Large intestine (tissue), 3 donors: Measurements from ENCODE around the gene DDX10. TPM values are rescaled to one million over a fixed set of nuclear protein-coding genes. Genes with fewer than 3 reads are reported as not detected.

ENCODE experiments used
- DNase-seq, 2 donors: peaks; one replicate each; pipeline versions ENCODE4 v3.0.0 to v3.0.0-alpha.2; 2013
- H3K27ac ChIP-seq: one replicate; pipeline ENCODE4 v1.5.1; 2013; ENCODE audit warnings: low read length
- H3K27me3 ChIP-seq: 2 replicates; pipeline ENCODE4 v1.6.1; 2013; ENCODE audit warnings: low read length; ENCODE audit not compliant: control insufficient read depth, insufficient read depth
- H3K36me3 ChIP-seq: 2 replicates; pipeline ENCODE4 v1.6.1; 2013; ENCODE audit warnings: low read length; ENCODE audit not compliant: control insufficient read depth, insufficient read depth
- H3K4me1 ChIP-seq: one replicate; pipeline ENCODE4 v1.6.1; 2013; ENCODE audit warnings: low read length; ENCODE audit not compliant: control insufficient read depth, insufficient read depth
- H3K4me3 ChIP-seq: one replicate; pipeline ENCODE4 v1.5.1; 2013; ENCODE audit warnings: low read length
- H3K9me3 ChIP-seq: one replicate; pipeline ENCODE4 v1.6.1; 2013; ENCODE audit warnings: mild to moderate bottlenecking, low read depth, low read length, moderate library complexity; ENCODE audit not compliant: control insufficient read depth
- WGBS: methylation state at CpG from one replicate; pipeline ENCODE4 v1.1.5; 2013; ENCODE audit warnings: low lambda C conversion rate; ENCODE audit not compliant: insufficient coverage; 5-methylcytosine and 5-hydroxymethylcytosine counted together
- polyA plus RNA-seq: library from polyadenylated mRNA; unstranded; fragments of 120-200 nt; gene quantifications from one replicate; pipeline ENCODE4 v1.2.1, GENCODE V29; 2013

DDX10 gene
- polyA plus RNA-seq, 1 donor = 17.8 TPM

GRCh38 chr11:108914211-108914610 is 249.3 kb downstream of the DDX10 start:
- no peaks in the 10 kb centered on the region for H3K27me3 ChIP-seq
- H3K27ac ChIP-seq = no peak overlapping the region
- no peaks in the 10 kb centered on the region for H3K9me3 ChIP-seq
- no peak overlapping the region for H3K4me3 ChIP-seq
- WGBS = 80% methylated on average over 1 of the region's 2 CpGs
- no peaks in the 10 kb centered on the region for H3K4me1 ChIP-seq
- H3K36me3 ChIP-seq = no peaks in the 10 kb centered on the region
- DNase-seq = no peak

DNA sequence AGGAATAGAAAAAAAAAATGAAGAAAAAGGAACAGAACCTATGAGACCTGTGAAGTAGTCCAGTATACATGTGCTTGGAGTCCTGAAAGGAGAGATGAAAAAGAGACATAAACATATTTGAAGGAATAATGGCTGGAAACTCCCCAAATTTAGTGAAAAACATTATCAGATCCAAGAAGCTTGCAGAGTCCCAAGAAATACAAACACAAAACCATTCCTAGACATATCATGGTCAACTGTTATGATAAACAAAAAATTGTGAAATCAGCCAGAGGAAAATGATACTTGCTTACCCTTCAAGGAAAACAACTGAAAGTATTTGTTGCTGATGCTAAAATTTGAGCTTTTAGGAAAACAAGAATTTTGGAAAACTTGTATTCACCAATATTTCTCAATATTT is 250.1 kb downstream of the DDX10 start:
- Histone ChIP-seq H3K9me3 (no peaks in the 10 kb centered on the region), H3K36me3 (no peaks in the 10 kb centered on the region), H3K27ac (no peak overlapping the region), H3K27me3 (no peaks in the 10 kb centered on the region), H3K4me1 (no peaks in the 10 kb centered on the region), H3K4me3 (no peak overlapping the region)
- no peak for DNase-seq

GRCh38 chr11:108915666-108916065 is 250.8 kb downstream of the DDX10 start:
- WGBS = 94% methylated on average over 2 of the region's 2 CpGs
- H3K9me3 ChIP-seq = no peaks in the 10 kb centered on the region
- no peak overlapping the region for H3K4me3 ChIP-seq
- no peak for DNase-seq
- no peaks in the 10 kb centered on the region for H3K27me3 ChIP-seq
- H3K27ac ChIP-seq = no peak overlapping the region
- no peaks in the 10 kb centered on the region for H3K36me3 ChIP-seq
- no peaks in the 10 kb centered on the region for H3K4me1 ChIP-seq

DNA sequence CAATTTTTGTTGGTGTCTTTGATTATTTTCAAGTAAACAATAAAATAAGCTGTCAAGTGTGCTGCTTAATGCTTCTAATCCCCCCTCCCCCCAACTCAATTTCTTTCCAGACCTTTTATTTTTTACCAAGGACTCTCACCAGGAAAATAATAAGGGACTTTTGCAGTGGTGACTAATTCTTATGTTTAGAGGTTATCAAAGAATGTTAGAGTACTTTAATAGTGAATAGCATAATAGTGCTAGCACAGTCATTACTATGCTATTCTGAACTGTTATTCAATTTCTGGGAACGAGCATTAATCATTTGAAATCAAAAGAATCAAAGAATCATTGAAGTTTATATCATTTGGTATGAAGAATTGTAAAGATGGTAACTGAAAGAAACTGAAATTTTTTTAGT is 251.4 kb downstream of the DDX10 start:
- 100% methylated on average over 1 of the region's 1 CpG for whole genome bisulfite sequencing
- H3K4me3 ChIP-seq = no peak overlapping the region
- no peak overlapping the region for H3K27ac ChIP-seq
- H3K27me3 ChIP-seq = no peaks in the 10 kb centered on the region
- no peak for DNase-seq
- H3K36me3 ChIP-seq = no peaks in the 10 kb centered on the region
- H3K4me1 ChIP-seq = no peaks in the 10 kb centered on the region
- H3K9me3 ChIP-seq = no peaks in the 10 kb centered on the region

DNA sequence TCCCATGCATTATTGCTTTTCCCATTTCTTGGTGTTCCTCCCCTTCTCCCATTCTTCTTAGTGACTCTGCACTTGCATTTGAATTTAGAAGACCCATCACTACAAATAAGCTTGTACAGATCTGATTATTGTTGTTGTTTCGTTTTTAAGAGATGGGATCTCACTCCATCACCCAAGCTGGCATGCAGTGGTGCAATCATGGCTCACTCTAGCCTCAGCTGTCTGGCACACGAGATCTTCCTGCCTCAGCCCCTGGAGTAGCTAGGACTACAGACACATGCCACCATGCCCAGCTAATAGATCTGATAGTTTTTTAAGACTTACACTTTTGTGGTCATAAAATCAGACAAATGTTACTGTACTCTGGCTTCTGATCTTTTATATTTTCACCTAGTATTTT is 252.1 kb downstream of the DDX10 start:
- H3K27ac ChIP-seq = no peak overlapping the region
- no peaks in the 10 kb centered on the region for H3K4me1 ChIP-seq
- H3K36me3 ChIP-seq = no peaks in the 10 kb centered on the region
- H3K4me3 ChIP-seq = no peak overlapping the region
- no peaks in the 10 kb centered on the region for H3K27me3 ChIP-seq
- no CpG with 5 or more reads among the region's 2 CpGs for WGBS
- no peak for DNase-seq
- H3K9me3 ChIP-seq = no peaks in the 10 kb centered on the region

DNA sequence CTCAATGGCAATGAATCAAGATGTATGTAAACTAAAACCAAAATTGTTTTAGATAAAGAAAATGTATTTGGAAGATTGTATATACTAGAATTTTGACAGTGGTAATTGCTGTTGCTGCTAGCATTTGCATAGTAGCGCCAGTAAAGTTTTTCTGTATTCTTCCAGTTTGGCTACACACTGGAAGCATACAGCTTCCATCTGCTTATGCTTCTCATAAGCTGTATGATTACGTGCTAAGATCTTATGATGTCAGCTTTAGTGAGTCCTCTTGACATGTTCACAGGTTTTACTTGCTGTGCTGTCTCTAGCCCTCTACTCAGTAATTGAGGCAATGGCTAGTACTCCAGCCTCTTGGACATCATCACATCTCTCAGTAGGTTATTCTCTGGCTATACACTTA is 256.3 kb downstream of the DDX10 start:
- H3K27me3 ChIP-seq = no peaks in the 10 kb centered on the region
- H3K36me3 ChIP-seq = no peaks in the 10 kb centered on the region
- H3K4me1 ChIP-seq = no peaks in the 10 kb centered on the region
- no CpG with 5 or more reads among the region's 2 CpGs for WGBS
- H3K27ac ChIP-seq = no peak overlapping the region
- H3K4me3 ChIP-seq = no peak overlapping the region
- H3K9me3 ChIP-seq = no peaks in the 10 kb centered on the region
- no peak for DNase-seq

DNA sequence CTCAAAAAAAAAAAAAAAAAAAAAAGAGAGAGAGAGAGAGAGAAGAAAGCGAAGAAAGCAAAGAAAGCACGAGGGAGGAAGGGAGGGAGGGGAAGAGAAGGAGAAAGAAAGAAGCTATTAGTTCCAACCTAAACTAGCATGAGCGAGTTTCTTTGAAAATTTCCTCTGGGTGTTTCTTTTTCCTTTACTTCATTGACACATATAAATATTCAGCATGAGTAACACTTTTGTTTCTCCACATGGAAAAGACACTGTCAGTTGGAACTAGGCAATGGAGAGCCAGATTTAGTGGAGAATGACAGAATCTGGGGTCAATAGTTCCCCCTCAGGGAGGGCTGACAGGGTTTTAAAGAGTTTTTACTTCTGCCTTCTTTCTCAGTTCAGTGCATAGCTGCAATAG is 257.4 kb downstream of the DDX10 start:
- Histone ChIP-seq H3K4me1 (no peaks in the 10 kb centered on the region), H3K27ac (no peak overlapping the region), H3K4me3 (no peak overlapping the region), H3K36me3 (no peaks in the 10 kb centered on the region), H3K9me3 (no peaks in the 10 kb centered on the region), H3K27me3 (no peaks in the 10 kb centered on the region)
- DNase-seq = no peak
- 100% methylated on average over 1 of the region's 3 CpGs for WGBS

DNA sequence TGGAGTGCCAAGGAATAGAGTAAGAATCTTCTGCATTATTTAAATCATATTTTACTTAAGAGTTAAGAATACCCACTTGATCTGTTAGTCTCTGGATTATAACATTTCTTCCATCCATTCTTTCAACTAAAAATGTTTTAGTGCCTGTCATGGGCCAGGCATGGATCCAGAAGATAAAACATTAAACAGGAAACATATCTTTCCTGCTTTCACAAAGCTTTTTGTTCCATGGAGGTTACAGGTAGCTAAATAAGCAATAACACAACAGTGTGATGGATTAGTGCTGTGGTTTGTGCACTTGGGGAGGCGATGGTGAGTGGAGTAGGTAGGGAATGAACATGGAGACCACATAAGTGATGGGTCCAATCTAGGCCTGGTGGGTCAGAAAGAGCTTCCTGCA is 258.5 kb downstream of the DDX10 start:
- Histone ChIP-seq H3K4me1 (no peaks in the 10 kb centered on the region), H3K36me3 (no peaks in the 10 kb centered on the region), H3K27ac (no peak overlapping the region), H3K4me3 (no peak overlapping the region), H3K9me3 (no peaks in the 10 kb centered on the region), H3K27me3 (no peaks in the 10 kb centered on the region)
- no peak for DNase-seq
- no CpG with 5 or more reads among the region's 1 CpG for WGBS

- H3K27ac ChIP-seq = no peak overlapping the region
- H3K9me3 ChIP-seq = no peaks in the 10 kb centered on the region
- H3K27me3 ChIP-seq = no peaks in the 10 kb centered on the region
- 60% methylated on average over 1 of the region's 5 CpGs for WGBS
- H3K4me1 ChIP-seq = no peaks in the 10 kb centered on the region
- no peaks in the 10 kb centered on the region for H3K36me3 ChIP-seq
- DNase-seq = no peak
- no peak overlapping the region for H3K4me3 ChIP-seq
Measured at GRCh38 chr11:108926171-108926840, 261.4 kb downstream of the DDX10 start.

GRCh38 chr11:108926841-108927577 is 262.1 kb downstream of the DDX10 start:
- no peak for DNase-seq
- no CpG with 5 or more reads among the region's 3 CpGs for WGBS
- no peaks in the 10 kb centered on the region for H3K36me3 ChIP-seq
- H3K9me3 ChIP-seq = no peaks in the 10 kb centered on the region
- H3K4me3 ChIP-seq = no peak overlapping the region
- H3K27me3 ChIP-seq = no peaks in the 10 kb centered on the region
- H3K4me1 ChIP-seq = no peaks in the 10 kb centered on the region
- no peak overlapping the region for H3K27ac ChIP-seq
